Measurements from ENCODE around the gene FOXO6.

The FOXO6 gene

GRCh38 chr1:41385398-41386195, 24.4 kb downstream of the FOXO6 start:
- Histone ChIP-seq H3K79me2 (ENCODE audit: insufficient read depth, low read length) (no peaks in the 10 kb centered on the region), H3K27ac (ENCODE audit: low read depth, low read length, poor library complexity, severe bottlenecking) (no peak overlapping the region), H3F3A (ENCODE audit: insufficient read depth, low read length) (no peaks in the 10 kb centered on the region), H3K4me1 (ENCODE audit: insufficient read depth, low read length, severe bottlenecking) (no peaks in the 10 kb centered on the region), H3K9me3 (ENCODE audit: low read length) (no peaks in the 10 kb centered on the region), H4K20me1 (ENCODE audit: insufficient read depth, low read length) (no peaks in the 10 kb centered on the region), H3K36me3 (ENCODE audit: insufficient read depth, low read length) (no peaks in the 10 kb centered on the region), H3K9me2 (ENCODE audit: low read depth, low read length) (no peaks in the 10 kb centered on the region), H2AFZ (ENCODE audit: low read length) (no peak overlapping the region), H3K27me3 (ENCODE audit: insufficient read depth, low read length) (no peaks in the 10 kb centered on the region), H3K4me2 (ENCODE audit: low read length) (no peak overlapping the region), H3K4me3 (ENCODE audit: low read depth, low read length, poor library complexity, severe bottlenecking) (no peak overlapping the region), H3K9ac (ENCODE audit: low read length) (no peak overlapping the region)
- no peak for TF ChIP-seq CTCF (IDR thresholded peaks at IDR 0.05; ENCODE audit: low read length)
- TF ChIP-seq EZH2 (IDR thresholded peaks at IDR 0.05; ENCODE audit: borderline replicate concordance, low read length): no peak

GRCh38 chr1:41386196-41386663, 25.0 kb downstream of the FOXO6 start:
- Histone ChIP-seq H2AFZ (ENCODE audit: low read length) (no peak overlapping the region), H3K79me2 (ENCODE audit: insufficient read depth, low read length) (no peaks in the 10 kb centered on the region), H3F3A (ENCODE audit: insufficient read depth, low read length) (no peaks in the 10 kb centered on the region), H3K27ac (ENCODE audit: low read depth, low read length, poor library complexity, severe bottlenecking) (no peak overlapping the region), H3K9me2 (ENCODE audit: low read depth, low read length) (no peaks in the 10 kb centered on the region), H3K4me3 (ENCODE audit: low read depth, low read length, poor library complexity, severe bottlenecking) (no peak overlapping the region), H3K36me3 (ENCODE audit: insufficient read depth, low read length) (no peaks in the 10 kb centered on the region), H3K27me3 (ENCODE audit: insufficient read depth, low read length) (no peaks in the 10 kb centered on the region), H4K20me1 (ENCODE audit: insufficient read depth, low read length) (no peaks in the 10 kb centered on the region), H3K4me1 (ENCODE audit: insufficient read depth, low read length, severe bottlenecking) (no peaks in the 10 kb centered on the region), H3K9me3 (ENCODE audit: low read length) (no peaks in the 10 kb centered on the region), H3K9ac (ENCODE audit: low read length) (no peak overlapping the region), H3K4me2 (ENCODE audit: low read length) (no peak overlapping the region)
- no peak for TF ChIP-seq EZH2 (IDR thresholded peaks at IDR 0.05; ENCODE audit: borderline replicate concordance, low read length)
- no peak for TF ChIP-seq CTCF (IDR thresholded peaks at IDR 0.05; ENCODE audit: low read length)

GRCh38 chr1:41387667-41388091, 26.4 kb downstream of the FOXO6 start:
- H3K9me3 ChIP-seq (ENCODE audit: low read length): no peaks in the 10 kb centered on the region

More at GRCh38 chr1:41387667-41388091, 26.4 kb downstream of the FOXO6 start:
- Histone ChIP-seq H3F3A (ENCODE audit: insufficient read depth, low read length) (no peaks in the 10 kb centered on the region), H3K9ac (ENCODE audit: low read length) (no peak overlapping the region), H3K79me2 (ENCODE audit: insufficient read depth, low read length) (no peaks in the 10 kb centered on the region), H3K36me3 (ENCODE audit: insufficient read depth, low read length) (no peaks in the 10 kb centered on the region), H3K9me2 (ENCODE audit: low read depth, low read length) (no peaks in the 10 kb centered on the region), H3K4me2 (ENCODE audit: low read length) (no peak overlapping the region), H3K4me3 (ENCODE audit: low read depth, low read length, poor library complexity, severe bottlenecking) (no peak overlapping the region), H3K4me1 (ENCODE audit: insufficient read depth, low read length, severe bottlenecking) (no peaks in the 10 kb centered on the region), H3K27ac (ENCODE audit: low read depth, low read length, poor library complexity, severe bottlenecking) (no peak overlapping the region), H2AFZ (ENCODE audit: low read length) (no peak overlapping the region), H4K20me1 (ENCODE audit: insufficient read depth, low read length) (no peaks in the 10 kb centered on the region), H3K27me3 (ENCODE audit: insufficient read depth, low read length) (no peaks in the 10 kb centered on the region)
- TF ChIP-seq CTCF (IDR thresholded peaks at IDR 0.05; ENCODE audit: low read length) (no peak), EZH2 (IDR thresholded peaks at IDR 0.05; ENCODE audit: borderline replicate concordance, low read length) (no peak)
